Peyer's patch (tissue), 4 donors: Measurements from ENCODE around the gene ABCD4. TPM values are rescaled to one million over a fixed set of nuclear protein-coding genes. Genes with fewer than 3 reads are reported as not detected.

Source experiments
- DNase-seq, 3 donors: peaks; one replicate each; pipeline ENCODE4 v3.0.0-alpha.2; 2017 to 2019
- H3K27ac ChIP-seq, 4 donors: fragments of 200-600 bp; sonication (generic); one replicate each; pipeline ENCODE4 v1.5.1; 2016 to 2019
- H3K27me3 ChIP-seq, 2 donors: fragments of 200-600 bp; sonication (generic); one replicate each; pipeline ENCODE4 v1.5.1; 2019
- H3K36me3 ChIP-seq, 3 donors: fragments of 200-600 bp; sonication (generic); one replicate each; pipeline ENCODE4 v1.5.1; 2016 to 2019
- H3K4me1 ChIP-seq, 4 donors: fragments of 200-600 bp; sonication (generic); one replicate each; pipeline ENCODE4 v1.5.1; 2016 to 2019
- H3K4me3 ChIP-seq, 4 donors: fragments of 200-600 bp; sonication (generic); 1 replicate in 3 of 4; 2 replicates in 1 of 4; pipeline ENCODE4 v1.5.1; 2016 to 2019; ENCODE audit warnings: mild to moderate bottlenecking in 1 of 4
- H3K9me3 ChIP-seq, 4 donors: fragments of 200-600 bp; sonication (generic); one replicate each; pipeline ENCODE4 v1.5.1; 2016 to 2019; ENCODE audit warnings: mild to moderate bottlenecking in 1 of 4
- POLR2A ChIP-seq, 2 donors: fragments of 450-650 bp; IDR thresholded peaks; one replicate each; pipeline ENCODE4 v1.5.1; 2017; ENCODE audit warnings: antibody characterized with exemption in 2 of 2, mild to moderate bottlenecking in 2 of 2, moderate library complexity in 2 of 2
- total RNA-seq, 4 donors: library from RNA; depleted of rRNA; stranded (reverse); fragments of >200 nt; gene quantifications; one replicate each; pipeline ENCODE4 v1.1.0, GENCODE V29; 2016
- TF ChIP-seq, protein P1 (sequence below), 6 experiments: fragments of 450-650 bp in 4 of 6; fragments of 200-600 bp in 2 of 6; sonication (generic) in 1 of 6; IDR thresholded peaks; one replicate each; pipeline ENCODE4 v1.5.1; 2017 to 2019; ENCODE audit warnings: antibody characterized with exemption in 6 of 6, mild to moderate bottlenecking in 3 of 6, moderate library complexity in 1 of 6

The ABCD4 gene
- 100 to 1,000 TPM in 3 of 4 donors, 10 to 100 TPM in 1; 89.1 to 139 (median 107) TPM for total RNA-seq

DNA sequence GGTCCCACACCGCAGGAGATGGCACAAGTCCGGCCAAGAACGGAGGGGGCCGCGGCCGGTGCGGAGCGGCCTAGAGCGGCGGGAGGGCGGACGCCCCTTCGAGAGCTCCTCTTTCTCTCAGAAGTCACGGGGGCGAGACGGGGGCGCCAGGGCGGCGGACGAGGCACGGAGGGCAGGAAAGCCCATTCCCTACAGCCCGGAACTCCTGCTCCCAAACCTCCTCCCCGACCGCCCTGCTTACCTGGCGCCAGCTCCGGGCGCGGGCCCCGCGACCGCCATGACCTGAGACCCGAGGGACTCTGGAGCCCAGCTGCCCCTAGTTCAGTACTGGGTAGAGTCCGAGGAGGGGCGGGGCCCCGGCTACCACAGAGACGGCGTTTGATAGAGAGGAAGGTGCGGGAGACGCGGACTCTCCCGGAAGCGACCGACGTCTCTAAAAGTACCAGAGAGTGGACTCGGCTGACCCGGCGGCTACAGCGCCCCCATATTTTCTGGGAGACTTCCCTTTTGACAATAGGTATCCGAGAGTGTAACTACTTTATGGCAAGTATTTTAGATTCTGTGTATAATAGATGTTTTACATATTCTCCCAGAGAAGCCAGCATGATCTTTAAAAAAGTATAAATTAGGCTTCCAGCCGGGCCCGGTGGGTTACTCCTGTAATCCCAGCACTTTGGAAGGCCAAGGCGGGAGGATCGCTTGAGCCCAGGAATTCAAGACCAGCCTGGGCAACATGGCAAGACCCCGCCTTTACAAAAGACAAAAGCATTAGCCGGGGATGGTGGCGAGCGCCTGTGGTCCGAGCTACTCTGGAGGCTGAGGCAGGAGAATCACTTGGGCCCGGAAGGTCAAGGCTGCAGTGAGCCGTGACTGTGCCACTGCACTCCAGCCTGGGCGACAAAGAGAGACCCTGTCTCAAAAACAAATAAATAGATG lies at the start of gene ABCD4:
Gene ABCD4, minus strand, starts transcription at position 301 of the 936 bp plus-strand sequence. Its CDS starts 22 bp downstream, at position 279.
- Histone ChIP-seq H3K4me1 (peaks cover 0 to 15% (median 3%) of the 10 kb centered on the region in 4 donors), H3K27me3 (no peaks in the 10 kb centered on the region), H3K36me3 (peaks cover 0 to 9% (median 0%) of the 10 kb centered on the region in 3 donors), H3K9me3 (no peaks in the 10 kb centered on the region), H3K4me3 (peak within 1 kb of the TSS; percentile 68 to 88 (median 84)), H3K27ac (peak within 1 kb of the TSS; percentile 78 to 91 (median 85))
- DNase-seq = peak; percentile 95 to 98 (median 96)
- TF ChIP-seq, protein P1, sequence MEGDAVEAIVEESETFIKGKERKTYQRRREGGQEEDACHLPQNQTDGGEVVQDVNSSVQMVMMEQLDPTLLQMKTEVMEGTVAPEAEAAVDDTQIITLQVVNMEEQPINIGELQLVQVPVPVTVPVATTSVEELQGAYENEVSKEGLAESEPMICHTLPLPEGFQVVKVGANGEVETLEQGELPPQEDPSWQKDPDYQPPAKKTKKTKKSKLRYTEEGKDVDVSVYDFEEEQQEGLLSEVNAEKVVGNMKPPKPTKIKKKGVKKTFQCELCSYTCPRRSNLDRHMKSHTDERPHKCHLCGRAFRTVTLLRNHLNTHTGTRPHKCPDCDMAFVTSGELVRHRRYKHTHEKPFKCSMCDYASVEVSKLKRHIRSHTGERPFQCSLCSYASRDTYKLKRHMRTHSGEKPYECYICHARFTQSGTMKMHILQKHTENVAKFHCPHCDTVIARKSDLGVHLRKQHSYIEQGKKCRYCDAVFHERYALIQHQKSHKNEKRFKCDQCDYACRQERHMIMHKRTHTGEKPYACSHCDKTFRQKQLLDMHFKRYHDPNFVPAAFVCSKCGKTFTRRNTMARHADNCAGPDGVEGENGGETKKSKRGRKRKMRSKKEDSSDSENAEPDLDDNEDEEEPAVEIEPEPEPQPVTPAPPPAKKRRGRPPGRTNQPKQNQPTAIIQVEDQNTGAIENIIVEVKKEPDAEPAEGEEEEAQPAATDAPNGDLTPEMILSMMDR (IDR thresholded peaks at IDR 0.05) = peak in 3 of 6 experiments; percentile 10 to 56 (median 24)
- peak; percentile 88 to 90 for TF ChIP-seq POLR2A (IDR thresholded peaks at IDR 0.05)

DNA sequence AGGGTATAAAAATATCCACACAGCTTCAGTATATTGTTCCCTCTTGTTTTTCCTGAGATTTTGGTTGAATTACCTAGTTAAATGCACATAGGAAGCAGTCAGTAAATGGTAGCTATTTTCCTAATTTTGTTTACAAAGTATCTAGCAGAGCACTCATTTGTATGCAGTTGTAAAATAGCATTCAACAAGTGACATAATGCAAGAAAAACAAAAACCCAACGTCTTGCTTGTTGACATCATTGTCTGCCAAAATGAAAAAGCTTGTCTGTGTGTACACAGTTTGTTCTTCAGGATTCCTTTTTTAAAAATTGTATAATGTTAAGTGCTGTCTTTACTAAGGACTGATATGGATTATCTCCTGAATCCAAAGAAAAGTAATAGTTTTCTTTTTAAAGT lies 48.2 kb upstream of the ABCD4 start:
- no peak overlapping the region for H3K27ac ChIP-seq
- no peaks in the 10 kb centered on the region for H3K27me3 ChIP-seq
- DNase-seq = no peak
- peaks cover 0 to 4% (median 0%) of the 10 kb centered on the region in 4 donors for H3K4me1 ChIP-seq
- H3K36me3 ChIP-seq = no peaks in the 10 kb centered on the region
- H3K9me3 ChIP-seq = no peaks in the 10 kb centered on the region
- no peak for TF ChIP-seq POLR2A (IDR thresholded peaks at IDR 0.05)
- TF ChIP-seq, protein P1 (IDR thresholded peaks at IDR 0.05) = no peak
- no peak overlapping the region for H3K4me3 ChIP-seq

DNA sequence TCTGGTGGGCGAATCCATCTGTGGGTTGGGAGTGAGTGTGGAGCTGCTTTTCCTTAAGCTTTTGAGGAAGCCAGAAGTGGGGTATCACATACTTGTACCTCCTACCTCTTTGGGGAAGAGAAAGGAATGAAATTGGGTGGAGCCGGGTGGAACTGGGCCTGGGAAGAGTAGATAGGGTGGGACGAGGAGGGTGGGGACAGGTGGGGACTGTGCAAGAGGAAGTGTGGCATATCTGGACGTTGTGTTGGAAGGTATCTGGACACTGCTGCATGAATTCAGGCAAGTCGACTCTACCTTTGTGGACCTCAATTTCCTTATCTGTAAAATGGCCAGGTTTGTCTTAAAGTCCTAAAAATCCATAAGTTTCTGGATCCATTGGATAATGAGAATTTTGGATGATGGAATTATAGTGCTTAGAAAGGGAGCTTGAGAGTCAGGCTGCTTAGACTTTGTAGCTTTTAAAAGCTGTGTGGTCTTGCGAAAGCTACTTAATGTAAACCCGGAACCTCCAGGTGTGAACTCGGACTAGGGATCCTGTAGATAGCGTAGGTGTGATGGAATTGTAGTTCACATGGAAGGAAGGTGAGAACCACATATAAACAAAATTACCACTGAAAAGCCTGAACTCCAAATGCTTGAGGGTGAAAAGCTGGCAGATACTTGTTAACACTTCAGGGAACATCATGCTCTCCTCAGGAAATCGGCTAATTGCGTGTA lies 47.6 kb upstream of the ABCD4 start:
- no peaks in the 10 kb centered on the region for H3K36me3 ChIP-seq
- H3K27ac ChIP-seq = no peak overlapping the region
- TF ChIP-seq, protein P1 (IDR thresholded peaks at IDR 0.05) = no peak
- no peak for TF ChIP-seq POLR2A (IDR thresholded peaks at IDR 0.05)
- H3K4me1 ChIP-seq = peaks cover 0 to 4% (median 0%) of the 10 kb centered on the region in 4 donors
- no peak overlapping the region for H3K4me3 ChIP-seq
- no peak for DNase-seq
- H3K9me3 ChIP-seq = no peaks in the 10 kb centered on the region
- H3K27me3 ChIP-seq = no peaks in the 10 kb centered on the region

DNA sequence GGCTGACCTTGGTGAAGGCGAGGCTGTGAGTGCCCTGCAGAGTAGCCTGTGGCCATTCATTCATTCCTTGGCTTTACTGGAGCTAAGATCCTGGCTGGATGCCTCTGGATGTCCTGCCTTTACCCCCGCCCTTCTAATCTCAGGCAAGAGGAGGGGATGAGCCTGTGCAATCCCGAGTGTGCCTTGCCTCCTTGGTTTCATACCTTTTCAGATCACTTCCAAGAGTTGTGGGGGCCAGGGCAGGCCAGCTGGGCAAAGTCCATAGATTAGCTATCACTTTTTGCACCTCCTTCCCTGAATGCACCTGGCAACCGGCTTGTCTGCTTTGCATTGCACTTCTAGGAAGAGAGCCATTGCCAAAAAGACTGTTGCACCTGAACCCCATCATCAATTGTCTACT lies 47.0 kb upstream of the ABCD4 start:
- no peaks in the 10 kb centered on the region for H3K36me3 ChIP-seq
- no peaks in the 10 kb centered on the region for H3K9me3 ChIP-seq
- H3K4me1 ChIP-seq = peaks cover 0 to 4% (median 0%) of the 10 kb centered on the region in 4 donors
- H3K27ac ChIP-seq = no peak overlapping the region
- TF ChIP-seq POLR2A (IDR thresholded peaks at IDR 0.05) = no peak
- TF ChIP-seq, protein P1 (IDR thresholded peaks at IDR 0.05) = no peak
- no peaks in the 10 kb centered on the region for H3K27me3 ChIP-seq
- DNase-seq = peak in 2 of 3 donors; percentile 59 to 63
- no peak overlapping the region for H3K4me3 ChIP-seq

DNA sequence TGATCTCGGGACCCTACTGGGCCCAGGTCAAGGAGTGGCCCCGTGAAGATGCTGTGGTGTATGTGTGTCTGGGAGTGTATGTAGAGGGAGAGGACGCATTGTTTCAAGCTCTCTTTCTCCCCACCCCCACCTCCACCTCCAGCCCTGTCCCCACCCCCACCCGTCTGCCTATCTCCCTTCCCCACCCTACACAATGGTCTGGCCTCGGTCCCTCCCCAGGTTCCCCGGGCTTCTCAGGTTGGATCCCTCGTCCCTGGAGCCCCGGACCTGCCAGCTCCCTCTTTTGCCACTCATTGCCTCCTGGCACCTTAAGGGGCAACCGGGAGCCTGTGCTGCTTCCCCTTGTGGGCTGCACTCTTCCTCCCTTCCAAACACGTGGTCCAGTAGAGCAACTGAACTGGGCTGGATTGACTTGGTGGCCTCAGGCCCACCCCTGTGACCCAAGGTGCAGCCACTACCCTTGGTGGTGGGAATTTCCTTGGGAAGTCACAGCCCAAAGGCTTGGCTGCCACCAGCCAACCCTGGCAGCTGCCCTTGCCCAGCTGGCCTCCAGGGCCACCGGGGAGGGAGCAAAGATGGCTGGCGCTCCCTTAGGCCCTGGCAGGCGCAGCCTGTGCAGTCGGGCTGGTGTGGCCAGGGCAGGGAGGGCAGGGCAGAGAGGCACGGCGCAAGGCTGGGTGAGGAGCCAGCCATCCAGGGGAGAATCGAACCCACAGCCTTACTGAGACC lies 46.2 kb upstream of the ABCD4 start:
- Histone ChIP-seq H3K9me3 (no peaks in the 10 kb centered on the region), H3K36me3 (no peaks in the 10 kb centered on the region), H3K27ac (no peak overlapping the region), H3K27me3 (no peaks in the 10 kb centered on the region), H3K4me3 (no peak overlapping the region), H3K4me1 (peaks cover 0 to 4% (median 0%) of the 10 kb centered on the region in 4 donors)
- DNase-seq = no peak
- no peak for TF ChIP-seq POLR2A (IDR thresholded peaks at IDR 0.05)
- TF ChIP-seq, protein P1 (IDR thresholded peaks at IDR 0.05) = no peak
